ENCODE data around the gene ASPRV1. TPM values are rescaled to one million over a fixed set of nuclear protein-coding genes. Genes with fewer than 3 reads are reported as not detected.
A peak's percentile ranks its signal among the peaks of the same experiment; 100 is the strongest.

Gene ASPRV1
- total RNA-seq, 1 donor from 2014 or later, result 0.81 TPM

DNA sequence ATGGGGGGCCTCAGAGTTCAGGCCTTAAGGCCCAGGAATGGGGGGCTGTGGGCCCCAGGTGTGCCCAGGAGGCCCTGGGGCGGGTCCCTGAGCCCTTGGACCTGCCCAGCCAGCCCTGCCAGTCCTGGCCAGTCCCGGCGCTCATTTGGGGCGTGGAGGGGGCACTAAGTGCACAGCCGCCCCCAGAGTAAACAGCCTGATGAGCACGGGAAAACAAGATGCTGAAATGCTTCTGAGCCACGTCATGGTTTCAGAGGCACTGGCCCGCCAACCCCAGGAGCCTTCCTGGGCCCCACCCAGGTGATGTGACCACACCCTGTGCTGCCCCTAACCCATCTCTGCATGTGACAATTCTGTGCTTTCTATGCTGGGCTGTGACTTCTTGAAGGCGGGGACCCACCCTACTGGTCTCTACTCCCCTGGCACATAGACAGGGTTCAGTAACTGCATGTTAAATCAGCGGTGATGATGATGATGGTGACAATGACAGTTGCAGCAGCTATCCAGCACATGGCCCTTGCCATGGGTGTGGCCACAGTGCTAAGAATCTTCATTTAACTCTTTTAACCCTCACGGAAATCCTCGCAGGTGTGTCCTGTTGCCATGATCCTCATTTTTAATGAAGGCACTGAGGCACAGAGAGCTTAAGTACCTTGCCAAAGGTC lies 28.1 kb upstream of the ASPRV1 start:
- intact Hi-C loops (cut with DNase I), result no loop called here
- DNase-seq (ENCODE audit: low spot score), result no peak

DNA sequence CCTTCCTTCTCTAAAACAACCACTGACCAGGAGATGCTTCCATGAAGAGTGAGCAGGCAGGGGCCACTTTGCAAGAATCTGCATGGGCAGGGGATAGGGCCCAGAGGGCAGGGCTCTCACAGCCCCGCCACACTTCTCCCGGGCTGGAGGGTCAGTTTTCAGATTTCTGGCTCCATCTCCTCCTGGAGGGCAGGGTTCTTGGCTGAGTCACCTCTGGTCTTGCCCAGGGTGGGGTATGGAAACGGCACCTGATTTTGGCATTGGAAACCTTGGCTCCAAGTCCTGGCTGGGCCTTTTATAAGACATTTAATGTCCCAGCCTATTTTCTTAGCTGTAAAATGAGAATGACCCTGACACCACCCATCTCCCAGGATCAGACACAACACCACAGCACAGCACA lies 27.6 kb upstream of the ASPRV1 start:
- DNase-seq (ENCODE audit: low spot score), result no peak
- intact Hi-C loops (cut with DNase I), result no loop called here

DNA sequence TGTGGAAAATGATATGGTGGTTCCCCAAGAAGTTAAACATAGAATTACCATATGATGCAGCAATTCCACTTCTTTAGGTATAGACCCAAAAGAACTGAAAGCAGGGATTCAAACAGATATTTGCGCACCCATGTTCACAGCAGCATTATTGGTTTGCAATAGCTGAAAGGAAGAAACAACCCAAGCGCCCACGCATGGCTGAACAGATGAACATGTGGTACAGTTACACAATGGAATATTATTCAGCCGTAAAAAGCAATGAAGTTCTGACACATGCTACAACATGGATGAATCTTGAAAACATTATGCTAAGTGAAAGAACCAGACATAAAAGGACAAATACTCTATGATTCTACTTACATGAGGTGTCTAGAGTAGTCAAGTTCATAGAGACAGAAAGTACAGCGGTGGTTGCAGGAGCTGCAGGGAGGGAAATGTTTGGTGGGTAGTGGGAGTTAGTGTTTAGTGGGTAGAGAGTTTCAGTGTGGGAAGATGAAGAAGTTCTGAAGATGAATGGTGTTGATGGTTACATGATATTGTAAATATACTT lies 26.7 kb upstream of the ASPRV1 start:
- intact Hi-C loops (cut with DNase I), result no loop called here
- DNase-seq (ENCODE audit: low spot score), result no peak

DNA sequence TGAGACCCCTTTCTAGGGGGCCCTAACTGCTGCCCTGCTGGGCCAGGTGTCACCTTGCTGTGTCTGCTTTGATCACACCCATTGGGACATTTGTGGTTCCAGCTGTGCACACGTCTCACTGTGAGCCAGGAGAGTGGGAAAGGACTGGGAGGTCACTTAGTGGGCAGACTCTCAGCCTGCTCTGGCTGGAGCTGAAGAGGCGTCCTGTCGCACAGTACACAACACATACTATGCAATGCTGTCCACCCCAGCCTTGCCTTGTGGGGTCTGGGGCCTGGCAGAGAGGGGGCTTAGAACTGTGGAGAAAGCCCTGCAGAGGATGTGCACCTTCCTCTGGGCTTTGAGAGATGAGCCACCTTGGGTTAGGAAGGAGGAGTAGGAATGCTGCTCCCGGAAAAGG lies 25.3 kb upstream of the ASPRV1 start:
- no peak for DNase-seq (ENCODE audit: low spot score)
- intact Hi-C loops (cut with DNase I), result no loop called here

DNA sequence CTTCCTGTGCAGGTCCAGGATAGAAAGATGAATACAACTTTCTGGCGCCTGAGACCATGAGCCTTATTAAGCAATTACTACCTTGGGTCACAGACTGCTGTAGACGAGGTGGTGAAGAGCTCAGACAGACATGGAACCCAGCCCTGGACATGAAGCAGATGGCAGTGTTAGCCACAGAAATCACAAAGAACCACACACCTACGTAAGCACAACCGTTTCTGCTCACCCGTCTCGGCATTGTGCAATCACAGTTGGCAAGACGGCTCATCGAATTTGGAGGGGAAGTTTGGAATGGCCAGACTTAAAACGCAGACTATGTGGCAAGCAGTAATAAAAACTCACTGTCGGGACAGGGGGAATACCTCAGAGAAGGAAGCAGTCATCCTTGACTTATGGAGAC lies 24.3 kb upstream of the ASPRV1 start:
- peak; percentile 89 for DNase-seq (ENCODE audit: low spot score)

DNA sequence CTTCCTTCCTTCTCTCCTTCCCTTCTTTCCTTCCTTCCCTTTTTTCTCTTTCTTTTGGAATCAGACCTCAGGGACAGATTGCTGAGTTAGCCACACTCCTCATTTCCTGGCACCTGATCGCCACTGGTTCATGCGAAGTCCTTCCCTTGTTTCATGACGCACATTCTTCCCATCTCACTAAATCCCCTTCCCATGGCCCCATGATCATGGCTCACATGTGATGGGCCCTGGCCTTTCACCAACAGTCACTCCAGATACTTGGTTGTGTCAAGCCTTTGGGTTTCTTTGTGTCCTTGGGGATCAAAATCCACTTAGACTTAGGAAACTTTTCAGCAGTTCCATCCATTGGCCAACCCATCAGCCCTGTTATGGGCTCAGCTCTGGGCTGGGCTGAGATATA lies 23.8 kb upstream of the ASPRV1 start:
- intact Hi-C loops (cut with DNase I), result no loop called here
- DNase-seq (ENCODE audit: low spot score), result no peak

More for the DNA sequence above, 24.3 kb upstream of the ASPRV1 start:
- intact Hi-C loops (cut with DNase I), result no loop called here

DNA sequence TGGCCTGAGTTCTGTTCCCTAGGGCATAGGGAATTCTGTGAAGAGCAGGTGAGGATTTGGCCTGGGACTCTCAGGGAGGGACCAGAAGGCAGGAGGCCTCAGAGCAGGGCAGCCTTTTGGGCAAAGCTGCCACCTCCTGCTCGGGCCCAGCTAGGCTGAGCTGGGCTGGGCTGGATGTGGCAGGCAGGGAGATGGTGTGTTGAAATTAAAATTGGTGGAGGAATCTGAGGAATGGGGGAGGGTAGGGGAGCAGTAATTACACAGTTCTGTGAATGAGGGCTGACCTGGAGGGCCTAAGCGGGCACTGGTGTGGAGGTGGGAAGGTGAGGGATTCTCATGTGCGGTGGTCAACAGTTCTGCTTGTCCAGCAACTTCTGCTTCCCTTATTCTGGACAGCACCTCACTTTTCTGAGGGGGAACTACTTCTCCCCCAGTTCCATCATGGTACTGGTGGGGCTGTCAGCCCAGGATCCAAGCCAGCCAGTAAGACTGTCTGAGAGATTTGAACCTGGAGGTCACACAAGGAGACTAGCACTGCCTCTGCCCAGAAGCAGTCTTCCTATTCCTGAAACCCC lies 22.0 kb upstream of the ASPRV1 start:
- no peak for DNase-seq (ENCODE audit: low spot score)
- intact Hi-C loops (cut with DNase I), result no loop called here

DNA sequence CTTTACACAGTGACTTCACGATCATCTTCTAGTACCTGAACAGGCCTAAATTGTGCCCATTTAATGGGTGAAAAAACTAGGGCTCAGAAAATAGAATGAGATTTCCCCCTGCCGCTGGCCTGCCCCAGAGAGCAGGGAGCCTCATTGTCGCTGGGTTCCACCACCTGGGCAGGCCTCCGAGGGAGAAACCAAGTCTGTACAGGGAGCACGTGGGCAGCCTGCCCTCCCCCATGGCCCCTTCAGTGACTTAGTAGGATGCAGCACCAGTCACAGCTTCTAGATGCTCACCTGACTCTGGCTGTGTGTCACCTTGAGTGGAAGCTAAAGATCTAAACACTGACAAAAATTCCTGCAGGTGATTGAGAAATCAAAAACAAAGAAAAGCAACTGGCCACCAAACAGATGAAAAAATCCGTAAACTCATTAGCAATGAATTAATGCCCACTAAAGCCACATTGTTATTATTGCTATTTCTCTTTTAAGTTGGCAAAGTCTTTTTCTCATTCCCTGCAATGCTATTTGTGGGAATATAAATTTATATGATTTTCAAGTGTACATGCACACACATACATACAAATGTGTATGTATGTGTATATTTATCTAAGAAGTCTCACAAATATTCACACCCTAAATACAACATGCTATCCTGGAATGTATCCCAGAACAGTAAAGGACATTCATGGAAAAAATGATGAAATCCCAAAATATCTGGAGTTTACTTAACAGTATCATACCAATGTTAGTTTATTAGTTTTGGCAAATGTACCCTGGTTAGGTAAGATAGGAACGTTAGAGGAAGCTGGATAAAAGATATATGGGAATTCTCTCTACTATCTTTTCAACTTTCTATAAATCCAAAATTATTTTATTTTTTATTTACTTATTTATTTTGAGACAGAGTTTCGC lies 18.7 kb upstream of the ASPRV1 start:
- intact Hi-C loops (cut with DNase I), result no loop called here
- DNase-seq (ENCODE audit: low spot score), result no peak

DNA sequence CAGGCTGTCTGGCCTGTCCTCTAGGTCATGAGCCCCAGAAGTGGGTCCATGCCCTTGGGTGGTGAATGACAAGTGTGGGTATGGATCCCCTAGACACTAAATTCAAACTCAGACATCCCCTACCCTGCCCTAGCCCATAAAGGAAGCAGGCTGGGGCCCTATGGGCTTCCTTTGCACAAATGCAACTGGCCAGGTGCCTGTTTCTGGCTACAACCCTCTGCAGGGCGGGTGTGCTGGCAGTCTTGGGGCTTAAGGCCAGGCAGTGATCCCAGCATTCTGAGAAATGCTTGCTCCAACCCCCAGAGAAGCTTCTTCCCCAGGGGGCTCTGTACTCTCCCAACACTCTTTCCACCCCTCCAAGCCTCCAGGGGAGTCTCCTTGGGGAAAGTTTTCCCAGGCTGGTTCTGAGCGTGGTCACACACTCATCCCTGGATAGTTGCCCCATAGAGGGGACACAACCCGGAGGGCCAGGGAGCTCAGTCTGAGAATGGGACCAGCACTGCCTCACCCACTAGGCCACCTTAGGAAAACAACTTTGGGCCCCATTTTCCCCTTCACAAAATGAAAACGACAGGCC lies 16.6 kb upstream of the ASPRV1 start:
- no peak for DNase-seq (ENCODE audit: low spot score)
- intact Hi-C loops (cut with DNase I), result no loop called here

DNA sequence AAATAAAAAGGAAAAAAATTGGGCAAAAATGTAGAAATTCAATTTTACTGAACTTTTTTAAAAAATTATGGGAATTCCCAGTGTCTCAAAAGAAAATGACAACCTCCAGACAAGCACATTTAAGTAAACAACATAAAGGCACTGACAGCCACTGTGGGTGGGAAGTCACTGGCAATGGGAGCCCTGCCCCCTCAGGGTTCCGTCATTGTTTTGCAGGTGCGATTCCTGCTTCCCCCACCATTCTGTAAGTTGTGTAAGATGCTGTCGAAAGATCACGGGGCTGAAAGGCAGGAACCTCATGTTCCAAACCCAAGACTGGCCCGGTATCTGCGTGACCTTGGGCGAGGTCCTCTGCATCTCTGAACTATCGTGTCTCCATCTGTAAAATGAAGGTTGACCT lies 15.8 kb upstream of the ASPRV1 start:
- peak; percentile 89 for DNase-seq (ENCODE audit: low spot score)
- intact Hi-C loops (cut with DNase I), result no loop called here

DNA sequence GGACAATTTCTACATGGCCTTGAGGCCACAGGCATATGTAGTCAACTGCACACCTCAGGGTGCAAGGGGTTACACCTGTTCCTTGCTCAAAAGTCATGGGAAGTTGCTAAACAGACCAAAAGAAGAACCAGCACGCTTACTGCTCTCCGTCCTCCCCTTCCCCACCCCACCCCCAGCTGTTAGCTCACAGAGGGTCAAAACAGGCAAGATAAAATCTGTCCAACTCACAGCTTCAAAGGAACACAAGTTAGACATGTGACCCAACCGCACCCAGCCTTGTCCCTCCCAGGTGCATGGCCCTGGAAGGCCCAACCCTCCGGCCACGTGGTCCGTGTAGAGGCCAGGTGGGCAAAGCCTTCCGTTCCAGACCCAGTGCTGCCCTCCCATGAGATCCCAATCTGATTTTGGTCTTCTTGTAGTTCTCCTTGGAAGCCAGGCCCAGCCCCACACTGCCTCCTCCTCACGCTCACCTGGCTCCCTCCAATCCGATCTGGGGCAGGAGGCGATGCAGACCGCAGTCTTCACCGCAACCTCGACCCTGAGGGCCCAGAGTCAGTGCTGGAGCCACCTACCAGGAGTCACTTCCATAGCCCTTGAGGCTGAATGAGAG lies 14.5 kb upstream of the ASPRV1 start:
- intact Hi-C loops (cut with DNase I), result no loop called here
- DNase-seq (ENCODE audit: low spot score), result peak; percentile 94

DNA sequence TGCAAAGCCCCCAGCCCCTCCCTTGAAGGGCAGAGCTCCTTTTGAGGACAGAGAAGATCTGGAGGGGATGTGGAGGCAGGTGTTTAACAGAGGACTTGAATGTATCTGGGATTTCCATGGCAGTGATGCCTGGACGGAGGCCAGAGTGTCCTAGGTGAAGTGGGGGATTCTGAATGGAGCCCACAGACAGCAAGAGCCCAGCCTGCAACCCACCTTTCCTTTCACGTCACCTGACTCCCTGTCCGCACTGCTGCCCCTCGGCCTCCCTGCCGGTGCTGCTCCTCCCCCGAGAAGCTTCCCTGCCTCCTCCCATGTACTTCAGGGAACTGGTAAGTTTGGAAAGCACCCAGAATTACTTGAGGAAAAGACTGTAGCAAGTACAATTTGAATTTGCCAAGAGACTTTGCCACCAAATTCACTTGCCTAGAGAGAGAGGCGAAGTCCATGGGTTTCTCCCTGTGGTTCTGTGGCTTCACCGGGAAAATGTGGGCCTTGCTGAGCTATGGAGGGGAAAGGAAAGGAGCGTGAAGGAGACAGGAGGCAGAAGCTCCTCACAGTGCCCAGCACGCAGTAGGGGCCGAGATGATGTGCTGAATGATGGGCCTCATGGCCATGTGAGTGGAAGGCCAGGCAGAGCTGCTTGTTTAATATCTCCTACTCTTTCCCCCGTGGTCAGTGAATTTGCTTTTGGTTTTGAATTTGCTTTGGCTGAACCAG lies 13.9 kb upstream of the ASPRV1 start:
- intact Hi-C loops (cut with DNase I), result no loop called here
- no peak for DNase-seq (ENCODE audit: low spot score)

DNA sequence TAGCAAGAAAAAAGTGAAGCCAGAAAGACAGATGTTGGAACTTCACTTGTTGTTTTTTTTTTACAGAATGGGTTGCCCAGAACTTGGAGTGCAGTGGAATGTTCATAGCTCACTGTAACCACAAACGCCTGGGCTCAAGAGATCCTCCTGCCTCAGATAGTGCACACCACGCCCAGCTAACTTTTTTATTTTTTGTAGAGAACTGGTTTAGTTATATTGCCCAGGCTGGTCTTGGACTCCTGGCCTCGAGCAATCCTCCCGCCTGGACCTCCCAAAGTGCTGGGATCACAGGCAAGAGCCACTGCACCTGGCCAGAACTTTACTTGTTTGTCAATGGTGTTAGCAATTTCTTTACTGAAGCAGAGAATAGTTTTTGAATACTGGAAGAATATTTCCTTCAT lies 11.9 kb upstream of the ASPRV1 start:
- intact Hi-C loops (cut with DNase I), result no loop called here
- DNase-seq (ENCODE audit: low spot score), result no peak

DNA sequence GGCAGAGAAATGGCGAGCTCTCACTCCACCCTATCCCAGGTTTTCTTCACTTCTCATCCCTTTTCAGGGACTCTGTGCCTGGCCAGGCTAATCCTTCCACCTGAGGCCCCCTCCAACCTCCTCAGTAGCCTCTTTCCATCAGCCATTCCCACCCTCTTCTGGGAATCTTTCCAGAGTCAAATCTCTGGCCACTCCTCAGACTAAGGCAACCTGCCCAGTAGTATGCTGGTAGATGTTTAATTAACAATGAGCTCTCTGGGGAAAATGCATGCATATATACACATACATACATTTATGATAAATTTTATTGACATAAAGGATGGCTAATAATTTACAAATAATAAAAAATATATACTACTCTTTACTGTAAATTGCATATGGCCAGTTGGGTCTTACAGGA lies 11.4 kb upstream of the ASPRV1 start:
- DNase-seq (ENCODE audit: low spot score), result no peak
- intact Hi-C loops (cut with DNase I), result no loop called here

DNA sequence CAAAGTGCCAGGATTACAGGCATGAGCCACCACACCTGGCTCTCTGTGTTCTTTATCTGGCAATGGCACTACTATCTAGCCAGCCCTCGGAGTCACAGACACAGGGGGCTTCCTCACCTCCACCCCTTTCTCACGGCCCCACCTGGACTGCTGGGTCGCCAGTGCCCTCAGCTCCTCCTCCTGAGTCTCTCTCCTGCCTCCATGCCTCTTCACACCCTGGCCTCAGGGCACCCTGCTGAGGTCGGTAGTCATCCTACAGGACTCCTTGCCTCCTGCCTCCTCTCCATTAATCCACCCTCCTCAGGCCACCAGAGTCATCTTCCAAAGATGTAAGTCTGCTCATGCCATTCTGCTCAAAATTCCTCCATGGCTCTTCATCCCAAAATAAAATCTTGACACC lies 8.6 kb upstream of the ASPRV1 start:
- intact Hi-C loops (cut with DNase I), result no loop called here
- no peak for DNase-seq (ENCODE audit: low spot score)

DNA sequence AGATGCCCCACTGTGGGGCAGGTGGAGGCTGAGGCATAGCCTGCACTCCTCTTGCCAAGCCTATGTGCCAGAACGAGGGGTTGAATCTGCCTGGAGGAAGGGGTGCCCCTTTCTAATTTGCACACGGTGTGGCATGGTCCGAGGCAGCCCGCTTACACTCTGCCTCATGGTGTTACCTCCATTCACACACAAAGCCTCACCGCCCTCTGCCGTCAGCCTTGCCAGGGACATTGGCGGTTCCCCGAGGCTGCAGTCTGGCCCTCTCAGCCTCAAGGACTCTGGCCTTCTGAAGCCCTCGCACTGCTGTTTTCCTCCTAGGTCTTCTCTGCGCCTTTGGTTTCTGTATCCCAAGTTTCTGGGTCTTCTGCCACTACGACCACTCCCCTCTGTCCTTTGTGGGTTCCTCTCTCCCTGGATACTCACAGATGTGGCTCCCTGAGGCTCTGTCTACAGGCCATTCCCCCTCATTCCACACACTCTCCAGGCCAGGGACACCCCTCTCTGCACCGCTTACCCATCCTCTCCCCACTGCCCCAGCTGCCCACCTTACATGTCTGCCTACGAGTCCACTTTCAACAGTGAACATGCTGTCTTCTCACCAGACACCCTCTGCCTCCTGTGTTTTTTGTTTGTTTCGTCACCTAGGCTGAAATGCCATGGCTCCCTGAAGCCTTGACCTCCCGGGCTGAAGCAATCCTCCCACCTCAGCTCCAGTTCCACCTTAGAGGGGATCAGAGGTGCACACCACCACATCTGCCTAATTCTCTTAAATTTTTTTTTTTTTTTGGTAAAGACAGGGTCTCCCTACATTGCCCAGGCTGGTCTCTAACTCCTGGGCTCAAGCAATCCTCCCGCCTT lies 7.9 kb upstream of the ASPRV1 start:
- DNase-seq (ENCODE audit: low spot score), result no peak
- intact Hi-C loops (cut with DNase I), result no loop called here

DNA sequence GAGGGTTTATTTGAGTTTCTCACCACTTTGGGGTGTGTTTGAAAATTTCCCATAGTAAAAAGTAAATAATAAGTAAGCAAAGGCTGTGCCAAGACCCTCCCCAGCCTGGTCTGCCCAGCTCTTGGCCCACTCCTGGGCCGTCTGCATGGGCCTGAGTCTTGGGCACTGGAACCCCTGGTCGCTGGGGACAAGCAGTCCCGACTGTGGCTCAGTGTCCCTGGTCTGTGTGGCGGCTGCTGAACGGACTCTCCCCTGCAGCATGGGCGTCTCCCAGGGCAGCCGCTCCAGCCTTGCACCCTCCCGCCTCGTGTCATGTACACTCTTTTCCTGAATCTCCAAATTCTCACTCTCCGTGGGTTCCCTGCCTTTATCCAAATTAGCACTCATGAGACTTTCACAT lies 7.2 kb upstream of the ASPRV1 start:
- intact Hi-C loops (cut with DNase I), result no loop called here
- DNase-seq (ENCODE audit: low spot score), result no peak

DNA sequence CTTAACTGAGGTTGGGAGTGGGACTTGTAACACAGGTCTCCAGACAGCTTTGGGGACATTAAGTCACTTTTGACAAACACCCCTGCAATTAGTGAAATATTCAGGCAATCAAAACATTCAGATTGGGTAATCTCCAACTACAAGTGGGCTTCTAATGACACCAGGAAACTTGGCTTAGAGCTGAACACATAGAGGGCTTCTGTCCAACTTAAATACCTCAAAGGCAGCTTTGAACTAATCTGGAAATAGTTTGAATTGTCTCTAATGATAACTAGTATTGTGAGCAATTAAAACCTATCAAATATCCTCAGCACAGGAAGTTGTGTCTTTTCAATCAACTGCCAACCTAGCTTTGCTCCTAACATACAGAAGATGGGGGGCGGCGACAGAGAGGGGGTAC lies 5.1 kb upstream of the ASPRV1 start:
- intact Hi-C loops (cut with DNase I), result no loop called here
- DNase-seq (ENCODE audit: low spot score), result no peak
